HEK293 (cell line): ENCODE results near the gene ASPSCR1.

Source experiments
- CTCF ChIA-PET: fragments of 350-600 bp; formaldehyde crosslinking; extraction: SDS; loops from one replicate; lab custom pipeline; 2021; ENCODE audit warnings: antibody characterized with exemption; lab: Yijun Ruan, JAX
- POLR2A ChIA-PET: fragments of 300-600 bp; formaldehyde crosslinking; extraction: SDS; loops from one replicate; lab custom pipeline; 2020; ENCODE audit warnings: antibody characterized with exemption, inconsistent platforms; lab: Yijun Ruan, JAX
- H3K27ac ChIP-seq: fragments of 200-500 bp; sonication (Bioruptor generic); 2 replicates; pipeline ENCODE4 v1.5.1; 2014; ENCODE audit warnings: low read depth, low read length, control low read depth, inconsistent platforms; ENCODE audit errors: extremely low read depth
- H3K36me3 ChIP-seq, 2 experiments: fragments of 200-500 bp in 1 of 2; sonication (Bioruptor generic) in 1 of 2; 1 replicate in 1 of 2; 2 replicates in 1 of 2; pipeline ENCODE4 v1.5.1; 2014 to 2017; ENCODE audit warnings: inconsistent platforms in 2 of 2, low read length in 2 of 2; ENCODE audit not compliant: control insufficient read depth in 2 of 2, insufficient read depth in 1 of 2
- H3K4me1 ChIP-seq: fragments of 200-500 bp; sonication (Bioruptor generic); 2 replicates; pipeline ENCODE4 v1.5.1; 2014; ENCODE audit warnings: mild to moderate bottlenecking, low read length, inconsistent platforms; ENCODE audit not compliant: control insufficient read depth, insufficient read depth
- H3K4me3 ChIP-seq: 2 replicates; pipeline ENCODE4 v1.5.1; 2011; ENCODE audit warnings: low read depth, mild to moderate bottlenecking, control low read depth, low read length, moderate library complexity
- H3K9me3 ChIP-seq: fragments of 200-500 bp; sonication (Bioruptor generic); 2 replicates; pipeline ENCODE4 v1.5.1; 2014; ENCODE audit warnings: low read depth, low read length, inconsistent platforms; ENCODE audit not compliant: control insufficient read depth, insufficient read depth
- AEBP2 ChIP-seq: fragments of 450-650 bp; formaldehyde crosslinking; IDR thresholded peaks from 2 replicates; pipeline ENCODE4 v1.5.1; 2016; ENCODE audit warnings: missing biosample characterization, missing genetic modification characterization, borderline replicate concordance
- KLF8 ChIP-seq: fragments of 450-650 bp; formaldehyde crosslinking; IDR thresholded peaks from 2 replicates; pipeline ENCODE4 v1.5.1; 2016; ENCODE audit warnings: missing biosample characterization, missing genetic modification characterization
- PRDM10 ChIP-seq: fragments of 450-650 bp; formaldehyde crosslinking; IDR thresholded peaks from 2 replicates; pipeline ENCODE4 v1.5.1; 2016; ENCODE audit warnings: missing biosample characterization, missing genetic modification characterization
- PRDM4 ChIP-seq: fragments of 450-650 bp; formaldehyde crosslinking; IDR thresholded peaks from 2 replicates; pipeline ENCODE4 v1.5.1; 2017; ENCODE audit warnings: missing biosample characterization, missing genetic modification characterization
- REPIN1 ChIP-seq: fragments of 450-650 bp; formaldehyde crosslinking; IDR thresholded peaks from 2 replicates; pipeline ENCODE4 v1.5.1; 2017; ENCODE audit warnings: missing biosample characterization, missing genetic modification characterization, low read depth
- TCF7L2 ChIP-seq: IDR thresholded peaks from 2 replicates; pipeline ENCODE4 v1.6.1; 2011; ENCODE audit warnings: low read depth, mild to moderate bottlenecking, inconsistent platforms, low read length, moderate library complexity, borderline replicate concordance
- ZBTB7A ChIP-seq: fragments of 450-650 bp; formaldehyde crosslinking; IDR thresholded peaks from 2 replicates; pipeline ENCODE4 v1.5.1; 2016; ENCODE audit warnings: low read depth, missing biosample characterization, missing genetic modification characterization
- ZNF449 ChIP-seq: fragments of 450-650 bp; formaldehyde crosslinking; IDR thresholded peaks from 2 replicates; pipeline ENCODE4 v1.5.1; 2017; ENCODE audit warnings: missing biosample characterization, mild to moderate bottlenecking, missing genetic modification characterization, moderate library complexity
- ZNF521 ChIP-seq: fragments of 450-650 bp; formaldehyde crosslinking; IDR thresholded peaks from 2 replicates; pipeline ENCODE4 v1.5.1; 2017; ENCODE audit warnings: missing biosample characterization, mild to moderate bottlenecking, missing genetic modification characterization
- ZNF529 ChIP-seq: fragments of 450-650 bp; formaldehyde crosslinking; IDR thresholded peaks from 2 replicates; pipeline ENCODE4 v1.5.1; 2017; ENCODE audit warnings: missing genetic modification characterization, missing biosample characterization; ENCODE audit not compliant: insufficient replicate concordance
- ZNF560 ChIP-seq: fragments of 450-650 bp; formaldehyde crosslinking; IDR thresholded peaks from 2 replicates; pipeline ENCODE4 v1.5.1; 2017; ENCODE audit warnings: missing biosample characterization, missing genetic modification characterization, borderline replicate concordance
- ZNF596 ChIP-seq: fragments of 450-650 bp; IDR thresholded peaks from 2 replicates; pipeline ENCODE4 v1.5.0; 2018; ENCODE audit warnings: missing biosample characterization, mild to moderate bottlenecking, missing genetic modification characterization, moderate library complexity
- ZNF677 ChIP-seq: fragments of 450-650 bp; IDR thresholded peaks from 2 replicates; pipeline ENCODE4 v1.5.0; 2018; ENCODE audit warnings: missing biosample characterization, mild to moderate bottlenecking, missing genetic modification characterization, moderate library complexity
- ZNF692 ChIP-seq: fragments of 450-650 bp; formaldehyde crosslinking; IDR thresholded peaks from 2 replicates; pipeline ENCODE4 v1.5.1; 2016; ENCODE audit warnings: missing biosample characterization, missing genetic modification characterization

ASPSCR1 gene

GRCh38 chr17:81960130-81960958 is 17.1 kb upstream of the ASPSCR1 start (continued):
- TF ChIP-seq ZNF449 (tag by site-specific recombination): peak; percentile 37; the same call in 1 of the 2 replicates
- TF ChIP-seq AEBP2 (tag by site-specific recombination): no peak
- no peak for TF ChIP-seq PRDM4
- peak; percentile 49 for TF ChIP-seq PRDM10 (tag by site-specific recombination)
- TF ChIP-seq ZNF521: no peak
- TF ChIP-seq REPIN1 (tag by site-specific recombination): no peak
- TF ChIP-seq ZNF692 (tag by site-specific recombination): no peak
- 0 out of 2 replicates have a peak, but pooled peaks have one; percentile 25 for TF ChIP-seq ZBTB7A (tag by site-specific recombination)
- no peak; the same call in 1 of the 2 replicates for TF ChIP-seq KLF8 (tag by site-specific recombination)
- TF ChIP-seq, all 188 proteins: peak for 16

GRCh38 chr17:81961087-81961511 is 16.3 kb upstream of the ASPSCR1 start, which contains the start of gene NOTUM:
TSS of gene NOTUM (minus strand) at chr17:81961187. CDS start at chr17:81960909, 278 bp downstream.
- Histone ChIP-seq H3K4me1 (peaks cover 4% of the 10 kb centered on the region; the same call in 1 of the 2 replicates), H3K4me3 (peak within 1 kb of the TSS; percentile 19), H3K27ac (peak within 1 kb of the TSS; percentile 31; the same call in 1 of the 2 replicates), H3K36me3 (no peaks in the 10 kb centered on the region), H3K9me3 (no peaks in the 10 kb centered on the region)
- TF ChIP-seq ZNF529 (tag by site-specific recombination) (no peak), ZNF596 (tag by site-specific recombination) (peak; percentile 60; the same call in 1 of the 2 replicates), ZNF560 (tag by site-specific recombination) (peak; percentile 65; the same call in 1 of the 2 replicates), ZNF677 (tag by site-specific recombination) (peak; percentile 87), TCF7L2 (peak; percentile 50; the same call in 1 of the 2 replicates)
- POLR2A ChIA-PET: interaction anchor here (0.6 to 2.3 kb wide), 3 partner anchors 23 to 77 kb away, joined by 4 to 16 read pairs (median 11); partner anchors contain the start of gene DCXR
- CTCF ChIA-PET: interaction anchor here (0.6 to 3.0 kb wide), 12 partner anchors 16 to 80 kb away, joined by 3 to 105 read pairs (median 5); partner anchors contain the start of genes ASPSCR1, CENPX, LRRC45 and MAFG
